ENCODE measurements around the gene PCDHGB3.
A peak's percentile ranks its signal among the peaks of the same experiment; 100 is the strongest.
"Not testable (repeated sequence)": the region's sequence is repeated elsewhere in the genome, so short reads cannot be mapped to it uniquely, and the experiment has no call there.

The PCDHGB3 gene

DNA sequence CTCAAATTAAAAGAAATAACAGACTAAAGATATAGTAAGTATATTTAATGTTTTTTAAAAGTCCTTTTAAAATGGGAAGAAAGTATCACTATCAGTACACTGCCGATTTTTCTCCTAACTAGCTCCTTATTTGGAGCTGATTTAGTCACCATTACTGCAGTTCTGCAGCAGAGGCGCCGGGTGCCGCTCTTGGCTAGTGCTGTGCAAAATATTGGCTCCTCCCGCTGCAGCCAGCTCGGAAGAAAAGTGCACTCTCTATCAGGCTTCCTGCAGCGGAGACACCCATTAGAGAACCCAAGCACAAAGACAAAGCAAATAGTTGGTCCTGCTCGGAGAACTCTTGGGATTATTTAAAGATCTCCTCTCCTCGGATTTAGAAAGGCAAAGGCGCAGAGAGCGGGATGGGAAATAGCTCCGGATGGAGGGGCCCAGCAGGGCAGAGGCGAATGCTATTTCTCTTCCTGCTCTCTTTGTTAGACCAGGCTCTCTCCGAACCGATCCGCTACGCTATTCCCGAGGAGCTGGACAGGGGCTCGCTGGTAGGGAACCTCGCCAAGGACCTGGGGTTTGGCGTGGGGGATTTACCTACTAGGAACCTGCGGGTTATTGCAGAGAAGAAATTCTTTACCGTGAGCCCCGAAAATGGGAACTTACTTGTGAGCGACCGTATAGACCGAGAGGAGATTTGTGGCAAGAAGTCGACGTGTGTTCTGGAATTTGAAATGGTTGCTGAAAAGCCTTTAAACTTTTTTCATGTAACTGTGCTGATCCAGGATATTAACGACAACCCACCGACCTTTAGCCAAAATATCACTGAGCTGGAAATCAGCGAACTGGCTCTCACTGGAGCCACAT lies at the start of gene PCDHGB3:
Gene PCDHGB3 (plus strand): TSS at position 249 of the 855 bp plus-strand sequence. CDS start 153 bp downstream, at position 402.
- peak within 1 kb of the TSS; percentile 37 for H3K4me3 ChIP-seq (ENCODE audit: low read depth, low read length)
- DNase-seq (ENCODE audit: low read depth), result peak; percentile 30

DNA sequence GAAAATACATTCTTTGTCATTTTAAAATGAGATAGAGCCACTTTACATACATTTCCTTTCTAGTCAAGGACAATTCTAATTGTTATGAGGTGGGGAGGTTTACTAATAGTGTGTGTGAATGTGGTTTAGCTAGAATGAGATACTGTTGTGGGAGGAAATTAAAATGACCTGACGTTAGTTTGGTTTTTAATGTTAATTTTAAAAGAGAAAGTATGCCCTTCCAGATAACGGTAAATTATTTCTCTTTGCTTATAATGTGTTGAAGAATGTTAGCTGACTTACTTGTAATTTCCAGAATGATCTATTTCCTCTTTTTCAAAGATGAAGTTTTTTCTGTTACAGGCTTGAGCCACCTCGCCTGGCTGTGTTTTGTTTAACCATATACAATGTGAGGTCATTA lies 47.8 kb upstream of the PCDHGB3 start:
- no peak overlapping the region for H3K4me3 ChIP-seq (ENCODE audit: low read depth, low read length)
- no peak for DNase-seq (ENCODE audit: low read depth)

DNA sequence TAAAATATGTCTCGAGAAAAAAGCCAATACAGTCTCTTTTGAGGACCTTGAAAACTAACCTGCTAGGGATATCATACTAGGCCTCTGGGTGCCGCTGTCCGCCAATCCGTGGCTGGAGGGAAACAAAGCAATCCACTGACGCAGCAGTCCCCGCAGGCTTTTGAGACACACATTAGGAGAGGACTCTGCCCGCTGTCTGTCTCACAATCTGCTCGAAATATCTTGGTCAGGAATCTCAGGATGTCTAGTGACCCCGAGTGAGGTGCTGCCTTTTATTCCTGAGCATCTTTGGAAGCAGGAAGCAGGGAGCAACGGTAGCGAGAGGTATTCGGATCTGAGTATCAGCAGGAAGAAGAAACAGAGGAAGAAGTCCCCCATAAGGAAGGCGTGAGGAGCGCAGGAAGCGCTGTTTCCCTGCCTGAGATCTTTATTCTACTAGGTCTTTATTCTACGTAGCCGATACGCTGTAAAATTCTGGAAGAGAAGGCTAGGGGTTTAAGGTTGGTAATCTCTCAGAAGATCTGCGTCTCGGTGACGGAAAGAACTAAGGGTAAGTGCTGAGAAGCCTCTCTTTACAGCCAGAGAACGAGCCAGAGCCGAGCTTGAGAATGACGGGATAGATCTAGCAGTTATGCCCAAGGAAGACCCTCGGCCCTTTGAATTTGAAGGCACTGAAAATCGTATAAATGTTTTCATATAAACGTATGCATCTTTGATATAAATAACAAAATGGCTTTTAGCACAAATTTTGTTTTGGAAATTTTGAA lies 43.8 kb upstream of the PCDHGB3 start:
- H3K4me3 ChIP-seq (ENCODE audit: low read depth, low read length), result peak overlapping the region; percentile 52
- DNase-seq (ENCODE audit: low read depth), result no peak

DNA sequence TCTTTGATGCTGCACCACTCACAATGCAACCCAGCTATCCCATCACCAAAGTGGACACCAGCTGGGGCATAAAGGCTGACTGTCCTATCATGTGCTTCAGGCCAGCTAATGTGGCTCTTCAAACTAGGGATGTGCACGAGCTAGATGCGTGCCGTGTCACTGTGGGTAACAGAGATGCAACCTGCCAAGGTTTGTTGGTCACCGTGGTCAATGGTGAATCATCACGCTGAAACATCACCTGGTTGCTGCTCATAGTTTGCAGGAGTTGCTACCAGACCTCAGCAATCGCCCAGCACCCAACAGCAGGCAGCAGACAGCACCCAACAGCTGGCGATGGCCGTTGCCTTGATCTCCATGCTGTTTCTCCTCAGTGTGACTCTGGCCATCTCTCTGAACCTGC lies 41.8 kb upstream of the PCDHGB3 start:
- no peak for DNase-seq (ENCODE audit: low read depth)
- no peak overlapping the region for H3K4me3 ChIP-seq (ENCODE audit: low read depth, low read length)

DNA sequence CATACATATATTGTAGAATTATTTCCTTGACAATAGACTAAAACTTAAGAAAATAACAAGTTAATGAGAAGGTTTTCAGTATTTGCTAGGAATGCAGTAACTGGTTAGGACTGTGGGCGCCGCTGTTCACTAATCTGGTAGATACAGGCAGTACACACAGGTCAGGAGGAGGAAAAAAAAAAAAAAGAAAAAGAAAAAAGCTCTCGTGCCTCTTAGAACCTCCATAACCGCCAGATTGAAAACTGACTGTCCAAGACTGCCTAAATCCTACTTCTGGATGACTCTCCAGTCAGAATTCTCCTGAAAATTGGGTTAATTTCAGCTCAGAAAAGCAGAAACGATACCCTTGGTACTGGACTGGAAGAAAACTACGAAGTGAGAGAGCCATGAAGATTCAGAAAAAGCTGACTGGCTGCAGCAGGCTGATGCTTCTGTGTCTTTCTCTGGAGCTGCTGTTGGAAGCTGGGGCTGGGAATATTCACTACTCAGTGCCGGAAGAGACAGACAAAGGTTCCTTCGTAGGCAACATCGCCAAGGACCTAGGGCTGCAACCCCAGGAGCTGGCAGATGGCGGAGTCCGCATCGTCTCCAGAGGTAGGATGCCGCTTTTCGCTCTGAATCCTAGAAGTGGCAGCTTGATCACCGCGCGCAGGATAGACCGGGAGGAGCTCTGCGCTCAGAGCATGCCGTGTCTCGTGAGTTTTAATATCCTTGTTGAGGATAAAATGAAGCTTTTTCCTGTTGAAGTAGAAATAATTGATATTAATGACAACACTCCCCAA lies 39.6 kb upstream of the PCDHGB3 start, which contains the start of gene PCDHGA1:
Gene PCDHGA1 (plus strand): TSS at position 216 of the 782 bp plus-strand sequence.
- H3K4me3 ChIP-seq (ENCODE audit: low read depth, low read length), result peak within 1 kb of the TSS; percentile 46
- no peak for DNase-seq (ENCODE audit: low read depth)

DNA sequence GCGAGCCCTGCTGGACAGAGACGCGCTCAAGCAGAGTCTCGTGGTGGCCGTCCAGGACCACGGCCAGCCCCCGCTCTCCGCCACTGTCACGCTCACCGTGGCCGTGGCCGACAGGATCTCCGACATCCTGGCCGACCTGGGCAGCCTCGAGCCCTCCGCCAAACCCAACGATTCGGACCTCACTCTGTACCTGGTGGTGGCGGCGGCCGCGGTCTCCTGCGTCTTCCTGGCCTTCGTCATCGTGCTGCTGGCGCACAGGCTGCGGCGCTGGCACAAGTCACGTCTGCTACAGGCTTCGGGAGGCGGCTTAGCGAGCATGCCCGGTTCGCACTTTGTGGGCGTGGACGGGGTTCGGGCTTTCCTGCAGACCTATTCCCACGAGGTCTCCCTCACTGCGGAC lies 37.5 kb upstream of the PCDHGB3 start:
- H3K4me3 ChIP-seq (ENCODE audit: low read depth, low read length); DNase-seq (ENCODE audit: low read depth): not testable (repeated sequence)

DNA sequence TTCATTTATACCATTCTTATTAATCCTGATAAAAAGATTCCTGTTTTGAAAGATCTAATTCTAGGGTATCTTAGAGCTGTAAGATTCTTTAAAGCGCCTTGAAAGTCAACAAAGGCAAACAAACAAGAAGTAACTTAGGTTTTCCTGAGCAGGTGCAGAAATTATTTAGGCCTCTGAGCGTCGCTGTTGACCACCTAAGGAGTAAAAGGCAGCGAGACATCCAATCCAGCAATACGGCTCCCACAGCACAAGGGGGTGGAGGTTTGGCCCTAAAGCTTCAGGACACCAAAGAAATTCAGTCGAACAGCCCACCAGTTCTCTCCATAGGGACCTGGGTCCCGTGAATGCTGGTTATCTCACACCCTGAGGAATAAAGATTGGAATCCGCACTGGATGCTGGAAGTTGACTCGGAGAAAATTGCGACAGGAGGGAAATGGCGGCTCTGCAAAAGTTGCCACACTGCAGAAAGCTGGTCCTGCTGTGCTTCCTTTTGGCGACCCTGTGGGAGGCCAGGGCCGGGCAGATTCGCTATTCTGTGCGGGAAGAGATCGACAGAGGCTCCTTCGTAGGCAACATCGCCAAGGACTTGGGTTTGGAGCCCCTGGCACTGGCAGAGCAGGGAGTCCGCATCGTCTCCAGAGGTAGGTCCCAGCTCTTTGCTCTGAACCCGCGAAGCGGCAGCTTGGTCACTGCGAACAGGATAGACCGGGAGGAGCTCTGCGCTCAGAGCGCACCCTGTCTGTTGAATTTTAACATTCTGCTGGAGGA lies 31.3 kb upstream of the PCDHGB3 start, which contains the start of gene PCDHGA2:
Gene PCDHGA2 (plus strand): TSS at position 223 of the 769 bp plus-strand sequence.
- H3K4me3 ChIP-seq (ENCODE audit: low read depth, low read length), result peak within 1 kb of the TSS; percentile 41
- no peak for DNase-seq (ENCODE audit: low read depth)

DNA sequence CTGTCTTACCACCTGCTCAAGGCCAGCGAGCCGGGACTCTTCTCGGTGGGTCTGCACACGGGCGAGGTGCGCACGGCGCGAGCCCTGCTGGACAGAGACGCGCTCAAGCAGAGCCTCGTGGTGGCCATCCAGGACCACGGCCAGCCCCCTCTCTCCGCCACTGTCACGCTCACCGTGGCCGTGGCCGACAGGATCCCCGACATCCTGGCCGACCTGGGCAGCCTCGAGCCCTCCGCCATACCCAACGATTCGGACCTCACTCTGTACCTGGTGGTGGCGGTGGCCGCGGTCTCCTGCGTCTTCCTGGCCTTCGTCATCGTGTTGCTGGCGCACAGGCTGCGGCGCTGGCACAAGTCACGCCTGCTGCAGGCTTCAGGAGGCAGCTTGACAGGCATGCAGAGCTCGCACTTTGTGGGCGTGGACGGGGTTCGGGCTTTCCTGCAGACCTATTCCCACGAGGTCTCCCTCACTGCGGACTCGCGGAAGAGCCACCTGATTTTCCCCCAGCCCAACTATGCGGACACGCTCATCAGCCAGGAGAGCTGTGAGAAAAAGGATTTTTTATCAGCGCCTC lies 29.2 kb upstream of the PCDHGB3 start:
- H3K4me3 ChIP-seq (ENCODE audit: low read depth, low read length); DNase-seq (ENCODE audit: low read depth): not testable (repeated sequence)

DNA sequence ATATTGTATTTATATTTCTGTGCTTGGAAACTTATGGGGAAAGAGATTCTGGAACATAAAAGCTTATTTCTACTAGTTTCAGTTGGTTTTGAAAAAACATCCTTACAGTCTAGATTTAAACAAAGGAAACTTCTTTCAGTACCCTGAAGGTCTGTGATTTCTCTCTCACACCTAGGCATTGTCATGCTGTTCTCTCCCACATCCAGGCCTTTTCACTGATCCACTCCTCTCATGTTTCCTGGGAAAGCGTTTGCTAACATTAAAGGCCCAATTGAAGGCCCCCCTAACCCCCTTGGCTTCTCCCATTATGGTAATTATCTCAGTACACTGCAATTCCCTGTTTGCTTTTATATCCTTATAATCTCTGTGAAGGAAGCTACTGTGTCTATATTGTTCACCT lies 27.3 kb upstream of the PCDHGB3 start:
- no peak for DNase-seq (ENCODE audit: low read depth)

DNA sequence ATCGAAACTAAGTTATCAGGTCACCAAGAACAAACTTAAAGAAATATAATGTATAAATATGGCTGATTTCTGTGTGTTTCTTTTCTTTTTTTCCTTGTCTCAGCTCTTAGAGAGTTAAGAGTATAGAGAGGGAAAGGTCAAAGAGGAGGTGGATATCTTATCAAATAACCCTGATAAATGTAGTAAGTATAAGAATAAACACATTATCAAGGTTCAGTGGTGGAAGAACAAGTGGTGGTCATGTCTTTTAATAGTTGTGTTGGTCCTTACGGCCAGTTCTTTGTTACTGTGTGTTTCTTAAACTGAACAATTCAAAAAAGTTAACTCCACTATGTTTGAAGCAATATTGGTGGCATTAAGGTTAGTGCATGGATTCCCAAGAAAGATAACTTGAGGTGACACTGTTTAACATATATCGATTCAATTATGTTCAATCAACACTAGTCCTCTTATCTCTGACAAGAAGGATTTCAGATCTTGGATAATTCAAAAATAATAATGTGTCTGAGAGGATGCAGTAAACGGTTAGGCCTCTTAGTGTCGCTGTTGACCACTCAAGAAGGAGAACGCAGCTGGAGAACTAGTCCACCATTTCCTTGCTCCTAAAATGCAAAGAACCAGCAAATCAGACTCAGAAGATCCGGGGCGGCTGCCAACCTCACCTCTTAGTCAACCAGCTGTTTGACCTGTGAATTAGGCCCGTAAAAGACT lies 26.6 kb upstream of the PCDHGB3 start, which contains the start of gene PCDHGA3:
Gene PCDHGA3 (plus strand): TSS at position 588 of the 711 bp plus-strand sequence. CDS start 205 bp downstream, outside the sequence.
- H3K4me3 ChIP-seq (ENCODE audit: low read depth, low read length), result peak within 1 kb of the TSS; percentile 45

More for the DNA sequence above, 27.3 kb upstream of the PCDHGB3 start:
- H3K4me3 ChIP-seq (ENCODE audit: low read depth, low read length), result no peak overlapping the region

DNA sequence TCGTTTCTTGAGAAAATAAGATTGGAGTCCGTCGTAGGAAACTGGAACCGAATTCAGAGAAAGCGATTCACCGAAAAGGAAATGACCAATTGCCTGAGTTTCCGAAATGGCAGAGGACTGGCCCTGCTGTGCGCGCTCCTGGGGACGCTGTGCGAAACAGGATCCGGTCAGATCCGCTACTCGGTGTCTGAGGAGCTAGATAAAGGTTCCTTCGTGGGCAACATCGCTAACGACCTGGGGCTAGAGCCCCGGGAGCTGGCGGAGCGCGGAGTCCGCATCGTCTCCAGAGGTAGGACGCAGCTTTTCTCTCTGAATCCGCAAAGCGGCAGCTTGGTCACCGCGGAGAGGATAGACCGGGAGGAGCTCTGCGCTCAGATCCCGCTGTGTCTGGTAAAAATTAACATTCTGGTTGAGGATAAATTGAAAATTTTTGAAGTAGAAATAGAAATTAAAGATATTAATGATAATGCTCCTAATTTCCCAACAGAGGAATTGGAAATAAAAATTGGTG lies 26.0 kb upstream of the PCDHGB3 start:
- DNase-seq (ENCODE audit: low read depth), result no peak

More for the DNA sequence above, 26.6 kb upstream of the PCDHGB3 start, which contains the start of gene PCDHGA3:
- DNase-seq (ENCODE audit: low read depth), result no peak

DNA sequence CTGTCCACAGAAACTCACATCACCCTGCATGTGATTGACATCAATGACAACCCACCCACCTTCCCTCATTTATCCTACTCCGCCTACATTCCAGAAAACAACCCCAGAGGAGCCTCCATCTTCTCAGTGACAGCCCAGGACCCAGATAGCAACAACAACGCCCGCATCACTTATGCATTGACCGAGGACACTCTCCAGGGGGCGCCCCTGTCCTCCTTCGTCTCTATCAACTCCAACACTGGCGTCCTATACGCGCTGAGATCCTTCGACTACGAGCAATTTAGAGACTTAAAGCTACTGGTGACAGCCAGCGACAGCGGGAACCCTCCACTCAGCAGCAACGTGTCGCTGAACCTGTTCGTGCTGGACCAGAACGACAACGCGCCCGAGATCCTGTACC lies 24.7 kb upstream of the PCDHGB3 start:
- no peak for DNase-seq (ENCODE audit: low read depth)
- H3K4me3 ChIP-seq (ENCODE audit: low read depth, low read length), result no peak overlapping the region

More for the DNA sequence above, 26.0 kb upstream of the PCDHGB3 start:
- peak overlapping the region; percentile 45 for H3K4me3 ChIP-seq (ENCODE audit: low read depth, low read length)

DNA sequence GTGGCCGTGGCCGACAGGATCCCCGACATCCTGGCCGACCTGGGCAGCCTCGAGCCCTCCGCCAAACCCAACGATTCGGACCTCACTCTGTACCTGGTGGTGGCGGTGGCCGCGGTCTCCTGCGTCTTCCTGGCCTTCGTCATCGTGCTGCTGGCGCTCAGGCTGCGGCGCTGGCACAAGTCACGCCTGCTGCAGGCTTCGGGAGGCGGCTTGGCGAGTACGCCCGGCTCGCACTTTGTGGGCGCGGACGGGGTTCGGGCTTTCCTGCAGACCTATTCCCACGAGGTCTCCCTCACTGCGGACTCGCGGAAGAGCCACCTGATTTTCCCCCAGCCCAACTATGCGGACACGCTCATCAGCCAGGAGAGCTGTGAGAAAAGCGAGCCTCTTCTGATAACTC lies 24.0 kb upstream of the PCDHGB3 start:
- not testable (repeated sequence) for H3K4me3 ChIP-seq (ENCODE audit: low read depth, low read length); DNase-seq (ENCODE audit: low read depth)

DNA sequence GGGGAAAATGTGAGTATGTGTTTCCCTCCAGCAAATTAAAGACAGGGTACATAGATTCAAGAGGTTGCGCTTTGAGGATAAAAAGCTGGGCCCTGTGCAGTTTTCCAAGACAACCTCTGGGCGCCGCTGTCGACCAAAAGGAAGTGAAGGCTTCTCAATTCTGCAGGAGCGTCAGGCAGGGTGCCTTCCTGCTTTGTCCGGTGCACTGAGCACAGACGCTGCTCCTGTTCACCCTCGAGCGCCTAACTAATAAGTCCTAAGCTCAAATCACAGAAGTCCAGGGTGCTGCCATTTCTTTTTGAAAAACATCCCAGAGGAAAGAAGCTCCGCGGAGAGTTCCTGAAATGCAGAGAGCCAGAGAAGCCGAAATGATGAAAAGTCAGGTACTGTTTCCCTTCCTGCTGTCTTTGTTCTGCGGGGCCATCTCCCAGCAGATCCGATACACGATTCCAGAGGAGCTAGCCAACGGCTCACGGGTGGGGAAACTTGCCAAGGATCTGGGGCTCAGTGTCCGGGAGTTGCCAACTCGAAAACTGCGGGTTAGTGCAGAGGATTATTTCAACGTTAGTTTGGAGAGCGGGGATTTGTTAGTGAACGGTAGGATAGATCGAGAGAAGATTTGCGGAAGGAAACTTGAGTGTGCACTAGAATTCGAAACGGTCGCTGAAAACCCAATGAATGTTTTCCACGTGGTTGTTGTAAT lies 20.0 kb upstream of the PCDHGB3 start, which contains the start of gene PCDHGB1:
Gene PCDHGB1 (plus strand): TSS at position 183 of the 703 bp plus-strand sequence. CDS start 162 bp downstream, at position 345.
- H3K4me3 ChIP-seq (ENCODE audit: low read depth, low read length), result peak within 1 kb of the TSS; percentile 32
- DNase-seq (ENCODE audit: low read depth), result no peak

DNA sequence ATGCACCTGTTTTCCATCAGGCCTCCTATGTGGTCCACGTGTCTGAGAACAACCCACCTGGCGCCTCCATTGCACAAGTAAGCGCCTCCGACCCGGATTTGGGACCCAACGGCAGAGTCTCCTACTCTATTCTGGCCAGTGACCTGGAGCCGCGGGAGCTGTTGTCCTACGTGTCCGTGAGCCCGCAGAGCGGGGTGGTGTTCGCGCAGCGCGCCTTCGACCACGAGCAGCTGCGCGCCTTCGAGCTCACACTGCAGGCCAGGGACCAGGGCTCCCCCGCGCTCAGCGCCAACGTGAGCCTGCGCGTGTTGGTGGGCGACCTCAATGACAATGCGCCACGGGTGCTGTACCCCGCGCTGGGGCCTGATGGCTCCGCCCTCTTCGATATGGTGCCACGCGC lies 18.5 kb upstream of the PCDHGB3 start:
- no peak overlapping the region for H3K4me3 ChIP-seq (ENCODE audit: low read depth, low read length)
- DNase-seq (ENCODE audit: low read depth), result no peak

DNA sequence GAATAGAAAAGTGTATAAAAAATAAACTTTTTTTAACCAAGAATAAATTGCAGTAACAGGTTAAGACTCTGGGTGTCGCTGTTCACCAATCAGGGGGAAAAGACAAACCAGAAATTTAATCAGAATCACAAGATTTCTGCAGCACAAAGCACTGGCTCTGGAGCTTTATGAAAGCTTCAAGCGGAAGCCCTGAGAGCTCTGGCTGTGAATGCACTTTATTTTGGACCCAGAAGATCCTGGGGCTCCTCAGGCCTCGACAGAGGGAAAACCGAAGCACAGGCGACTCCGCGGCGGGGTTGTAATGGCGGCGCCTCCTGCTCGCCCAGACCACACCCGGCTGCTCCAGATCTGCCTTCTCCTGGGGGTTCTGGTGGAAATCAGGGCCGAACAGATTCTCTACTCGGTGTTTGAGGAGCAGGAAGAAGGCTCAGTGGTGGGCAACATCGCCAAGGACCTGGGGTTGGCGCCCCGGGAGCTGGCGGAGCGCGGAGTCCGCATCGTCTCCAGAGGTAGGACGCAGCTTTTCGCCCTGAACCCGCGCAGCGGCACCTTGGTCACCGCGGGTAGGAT lies 15.1 kb upstream of the PCDHGB3 start, which contains the start of gene PCDHGA4:
Gene PCDHGA4 (plus strand): TSS at position 122 of the 570 bp plus-strand sequence. CDS start 87 bp downstream, at position 209.
- peak within 1 kb of the TSS; percentile 49 for H3K4me3 ChIP-seq (ENCODE audit: low read depth, low read length)
- no peak for DNase-seq (ENCODE audit: low read depth)
